ENCODE results near the gene NDUFB10. TPM values are rescaled to one million over a fixed set of nuclear protein-coding genes. Genes with fewer than 3 reads are reported as not detected.
"Not testable (repeated sequence)": the region's sequence is repeated elsewhere in the genome, so short reads cannot be mapped to it uniquely, and the experiment has no call there.

NDUFB10 gene
- polyA plus RNA-seq (2014; cell fraction: cytosol; rRNA removed): 159 and 196 TPM in 2 replicates
- 94.8 and 169 TPM in 2 replicates for polyA plus RNA-seq (2014; cell fraction: nucleus; rRNA removed)

GRCh38 chr16:1959269-1960039 lies at the start of gene NDUFB10:
Gene NDUFB10, plus strand, starts transcription at chr16:1959538. Its CDS starts 87 bp downstream, at chr16:1959625.
- peak; percentile 90 for DNase-seq (ENCODE audit: low spot score)

GRCh38 chr16:1909561-1910231 lies 49.6 kb upstream of the NDUFB10 start:
- no peak for DNase-seq (ENCODE audit: low spot score)

- DNase-seq (ENCODE audit: low spot score): no peak
These were observed 47.7 kb upstream of the NDUFB10 start for GRCh38 chr16:1911467-1912214.

- no peak for DNase-seq (ENCODE audit: low spot score)
These were observed 47.2 kb upstream of the NDUFB10 start for GRCh38 chr16:1912215-1912543.

GRCh38 chr16:1913327-1914083 lies 45.8 kb upstream of the NDUFB10 start:
- no peak for DNase-seq (ENCODE audit: low spot score)

- no peak for DNase-seq (ENCODE audit: low spot score)
These were observed 45.2 kb upstream of the NDUFB10 start for GRCh38 chr16:1914084-1914608.

- DNase-seq (ENCODE audit: low spot score): no peak
These were observed 44.4 kb upstream of the NDUFB10 start for GRCh38 chr16:1914988-1915387.

GRCh38 chr16:1915732-1916639 lies 43.4 kb upstream of the NDUFB10 start:
- no peak for DNase-seq (ENCODE audit: low spot score)

- DNase-seq (ENCODE audit: low spot score): no peak
These were observed 42.7 kb upstream of the NDUFB10 start for GRCh38 chr16:1916640-1916990.

GRCh38 chr16:1917056-1917664 lies 42.2 kb upstream of the NDUFB10 start:
- no peak for DNase-seq (ENCODE audit: low spot score)

- DNase-seq (ENCODE audit: low spot score): no peak
These were observed 41.5 kb upstream of the NDUFB10 start for GRCh38 chr16:1917665-1918350.

GRCh38 chr16:1918351-1919326 lies 40.7 kb upstream of the NDUFB10 start, which contains the start of gene HS3ST6:
Gene HS3ST6, minus strand, starts transcription at chr16:1918415. Its CDS starts 92 bp downstream, at chr16:1918323.
- DNase-seq (ENCODE audit: low spot score): no peak

GRCh38 chr16:1919327-1919998 lies 39.9 kb upstream of the NDUFB10 start:
- no peak for DNase-seq (ENCODE audit: low spot score)

GRCh38 chr16:1920122-1920521 lies 39.2 kb upstream of the NDUFB10 start:
- not testable (repeated sequence) for DNase-seq (ENCODE audit: low spot score)

GRCh38 chr16:1920727-1921171 lies 38.6 kb upstream of the NDUFB10 start:
- DNase-seq (ENCODE audit: low spot score): peak; percentile 75

GRCh38 chr16:1922357-1922756 lies 37.0 kb upstream of the NDUFB10 start:
- DNase-seq (ENCODE audit: low spot score): no peak

Data from SK-N-DZ (cell line).